K562 (cell line): Measurements from ENCODE around the gene ROPN1. TPM values are rescaled to one million over a fixed set of nuclear protein-coding genes. Genes with fewer than 3 reads are reported as not detected.

Experiments used
- FIP1L1 ChIP-seq: fragments of 200-400 bp; formaldehyde crosslinking; IDR thresholded peaks from 2 replicates; pipeline ENCODE4 v1.6.1; 2018; ENCODE audit warnings: mild to moderate bottlenecking, low read depth, low read length; ENCODE audit not compliant: poor library complexity, severe bottlenecking
- FUS ChIP-seq: fragments of 200-400 bp; formaldehyde crosslinking; optimal IDR thresholded peaks from 2 replicates; pipeline ENCODE3; 2017; ENCODE audit warnings: low read depth, low read length
- KDM2B ChIP-seq: fragments of 250-450 bp; sonication (Bioruptor Pico); IDR thresholded peaks from 2 replicates; pipeline ENCODE4 v1.8.0; 2021; ENCODE audit warnings: mild to moderate bottlenecking, moderate library complexity
- RNF2 ChIP-seq: sonication (generic); IDR thresholded peaks from 2 replicates; pipeline ENCODE4 v1.6.1; 2016
- SMAD4 ChIP-seq: fragments of 250-450 bp; sonication (Bioruptor Pico); conservative IDR thresholded peaks from 2 replicates; pipeline ENCODE4 v1.8.0; 2021; ENCODE audit warnings: inconsistent platforms, mild to moderate bottlenecking, moderate library complexity
- ZMIZ1 ChIP-seq, 2 experiments: fragments of 150-350 bp in 1 of 2; IDR thresholded peaks; 2 replicates each; pipeline ENCODE4 v1.6.1; 2012 to 2016; ENCODE audit warnings: low read depth in 2 of 2, low read length in 2 of 2, mild to moderate bottlenecking in 1 of 2, moderate library complexity in 1 of 2
- ZNF146 ChIP-seq: IDR thresholded peaks from one replicate; pipeline ENCODE4 v1.6.1; 2018; ENCODE audit warnings: missing compliant biosample characterization; ENCODE audit not compliant: unreplicated experiment
- ZNF24 ChIP-seq: fragments of 450-650 bp; IDR thresholded peaks from 2 replicates; pipeline ENCODE4 v1.6.1; 2016
- ZNF512 ChIP-seq: IDR thresholded peaks from 2 replicates; pipeline ENCODE4 v1.6.1; 2016; ENCODE audit warnings: missing genetic modification characterization, missing compliant biosample characterization
- ZNF766 ChIP-seq: fragments of 200-800 bp; sonication (Bioruptor generic); conservative IDR thresholded peaks from 2 replicates; pipeline ENCODE4 v1.6.1; 2016; ENCODE audit warnings: missing genetic modification characterization, missing compliant biosample characterization
- polyA plus RNA-seq, 8 experiments: library from polyadenylated mRNA; depleted of rRNA in 4 of 8; stranded (reverse) in 5 of 8; unstranded in 3 of 8; fragments of >200 nt; fragmentation: Nextera tagmentation in 2 of 8; fragmentation: Illumina TruSeq in 1 of 8; extraction: Ambion mirVana in 2 of 8; extraction: Trizol in 1 of 8; gene quantifications; 2 replicates each; pipeline versions ENCODE4 v1.2.1 to v1.2.3, GENCODE V29; 2011 to 2014; ENCODE audit warnings: inconsistent platforms in 1 of 8, missing spikeins in 1 of 8
- total RNA-seq, 7 experiments: library from RNA; depleted of rRNA in 6 of 7; stranded (reverse); fragments of >200 nt in 6 of 7; fragmentation: Illumina TruSeq in 2 of 7; extraction: Trizol in 2 of 7; gene quantifications; 2 replicates each; pipeline versions ENCODE4 v1.2.1 to v1.2.3, GENCODE V29; 2011 to 2021; ENCODE audit warnings: low replicate concordance in 1 of 7

The ROPN1 gene
- total and polyA plus RNA-seq, 9 of the 15 experiments (the other 6 are each of a cell fraction or from before 2014, with no cell fraction given): not detected

GRCh38 chr3:124032881-124033359 lies 41.0 kb upstream of the ROPN1 start (continued):
- TF ChIP-seq RNF2 (no peak), FUS (no peak), FIP1L1 (no peak), ZNF766 (CRISPR knock-in tag) (no peak), ZNF512 (tag) (no peak), KDM2B (CRISPR knock-in tag) (no peak), ZNF24 (no peak), ZNF146 (CRISPR knock-in tag) (no peak), SMAD4 (no peak), ZMIZ1 (IDR thresholded peaks at IDR 0.05; ENCODE audit: low read depth in 2 of 2, low read length in 2 of 2) (no peak)
